HG02678 (cell line): ENCODE data around the gene DTWD2.
A peak's percentile ranks its signal among the peaks of the same experiment; 100 is the strongest.

ENCODE experiments used
- ATAC-seq: cut with Tn5 transposase; IDR thresholded peaks from one replicate; pipeline ENCODE4 v1.9.1; 2021; ENCODE audit warnings: mild to moderate bottlenecking, moderate library complexity; ENCODE audit not compliant: unreplicated experiment

DTWD2 gene, protein sequence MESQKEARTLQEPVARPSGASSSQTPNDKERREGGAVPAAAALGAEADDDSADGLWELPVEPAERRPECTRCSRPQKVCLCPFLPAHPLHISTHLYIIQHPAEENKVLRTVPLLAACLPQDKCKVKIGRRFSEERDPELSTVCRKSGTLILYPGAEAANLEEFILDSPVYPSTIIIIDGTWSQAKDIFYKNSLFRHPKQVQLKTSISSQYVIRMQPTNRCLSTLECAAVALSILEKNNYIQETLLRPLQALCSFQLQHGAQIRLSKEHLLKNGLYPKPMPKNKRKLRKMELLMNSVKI

GRCh38 chr5:118987988-118988865, at the start of gene DTWD2:
Gene DTWD2, minus strand, starts transcription at chr5:118988547. Its CDS starts 36 bp downstream, at chr5:118988511.
- ATAC-seq = peak; percentile 94

- no peak for ATAC-seq
Observed at GRCh38 chr5:119037496-119038215, 49.3 kb upstream of the DTWD2 start.

DNA sequence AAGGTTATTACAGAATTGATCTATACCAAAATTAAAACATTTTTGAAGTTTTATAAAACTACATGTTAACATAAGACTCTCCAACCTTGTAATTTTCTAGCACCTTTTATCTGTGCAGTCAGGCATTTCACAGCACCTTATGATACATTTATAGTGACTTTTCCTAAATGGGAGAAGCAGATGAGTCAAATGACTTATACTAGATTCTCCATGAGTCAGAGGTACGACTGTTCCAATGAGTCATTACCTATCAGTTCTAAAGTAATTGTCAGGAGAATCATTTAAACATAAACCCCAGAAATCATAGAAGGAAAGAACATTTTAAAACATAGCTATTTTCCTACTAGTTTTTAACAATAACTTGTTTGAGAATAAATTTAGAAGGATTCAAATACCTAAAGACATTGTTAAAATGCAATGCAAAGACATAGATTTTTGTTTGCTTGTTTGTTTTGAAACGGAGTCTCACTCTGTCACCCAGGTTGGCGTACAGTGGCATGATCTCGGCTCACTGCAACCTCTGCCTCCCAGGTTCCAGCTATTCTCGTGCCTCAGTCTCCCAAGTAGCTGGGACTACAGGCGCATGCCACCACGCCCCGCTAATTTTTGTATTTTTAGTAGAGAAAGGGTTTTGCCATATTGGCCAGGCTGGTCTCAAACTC, 47.9 kb upstream of the DTWD2 start:
- ATAC-seq = no peak

DNA sequence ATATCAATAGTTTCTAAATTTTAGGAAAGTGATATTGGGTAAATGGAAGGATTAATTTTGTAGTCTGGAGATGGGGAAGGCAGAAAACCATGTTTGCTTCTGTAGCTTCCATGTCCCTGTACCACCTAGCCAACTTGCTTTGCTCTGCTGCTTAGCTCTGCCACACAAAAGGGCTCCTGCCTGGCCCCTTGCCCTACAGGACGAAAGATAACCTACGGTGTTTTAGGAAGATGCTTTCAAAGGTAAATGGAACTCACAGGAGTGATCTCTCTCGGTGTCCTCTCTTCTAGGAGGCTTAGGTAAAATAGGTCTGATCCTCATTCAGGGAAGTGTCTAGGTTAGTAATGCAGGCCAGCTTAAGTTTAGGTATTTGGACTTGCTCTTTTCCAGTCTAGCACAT, 44.8 kb upstream of the DTWD2 start:
- no peak for ATAC-seq

GRCh38 chr5:119032656-119033055, 44.3 kb upstream of the DTWD2 start:
- ATAC-seq = peak; percentile 32

DNA sequence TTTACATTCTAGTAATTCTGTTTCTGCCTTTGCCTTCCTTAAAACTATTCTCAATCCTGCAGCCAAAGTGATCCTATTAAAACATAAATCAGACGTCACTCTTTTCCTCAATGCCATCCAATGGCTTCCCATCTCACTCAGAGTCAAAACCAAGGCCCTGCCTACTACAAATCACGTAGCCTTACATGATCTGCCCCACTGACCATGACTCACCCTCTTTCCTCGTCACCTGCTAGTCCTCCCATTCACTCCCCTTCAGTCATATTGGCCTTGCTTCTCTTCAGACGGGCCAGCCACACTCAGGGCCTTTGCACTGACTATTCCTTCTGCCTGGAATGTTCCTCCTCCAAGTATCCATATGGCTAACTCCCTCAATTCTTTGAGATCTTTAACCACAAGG, 43.6 kb upstream of the DTWD2 start:
- peak; percentile 34 for ATAC-seq

GRCh38 chr5:119031011-119031886, 42.9 kb upstream of the DTWD2 start:
- ATAC-seq = peak; percentile 89

DNA sequence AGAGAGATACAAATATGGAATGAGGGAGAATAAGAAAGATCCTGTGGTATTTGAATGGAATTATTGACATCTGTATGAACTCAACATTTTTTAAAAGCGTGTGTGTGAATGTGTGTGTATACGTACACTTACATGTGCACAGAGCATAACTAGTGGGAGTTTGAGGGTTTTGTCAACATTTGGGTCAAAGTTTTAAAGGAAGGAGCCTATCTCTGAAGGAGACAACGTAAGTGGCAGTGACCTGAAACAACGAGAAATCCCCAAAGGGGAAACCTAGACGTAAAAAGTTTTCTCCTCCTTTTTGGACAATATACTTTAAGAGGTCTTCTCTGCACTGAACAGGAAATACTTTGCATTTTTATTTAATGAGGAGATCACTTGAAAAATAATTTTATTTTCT, 40.2 kb upstream of the DTWD2 start:
- no peak for ATAC-seq

DNA sequence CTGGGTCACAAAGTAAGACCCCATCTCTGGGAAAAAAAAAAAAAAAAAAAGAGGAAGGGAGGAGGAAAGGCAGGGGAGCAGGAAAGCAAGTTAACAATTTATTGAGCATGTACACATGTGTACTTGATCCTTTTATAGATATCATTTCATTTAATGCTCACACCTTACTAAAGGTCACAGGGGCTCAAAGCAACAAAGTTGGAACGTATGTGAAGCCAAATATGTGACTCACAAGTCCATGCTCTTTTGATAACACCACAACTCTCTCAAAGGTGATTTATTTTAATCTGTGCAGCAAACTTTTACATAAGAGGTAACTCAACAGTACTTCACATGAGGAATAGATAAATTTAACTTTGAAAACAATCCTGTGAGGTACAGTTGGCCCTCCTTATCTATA, 34.4 kb upstream of the DTWD2 start:
- ATAC-seq = no peak

- peak; percentile 74 for ATAC-seq
Observed at GRCh38 chr5:119022017-119022745, 33.8 kb upstream of the DTWD2 start.

GRCh38 chr5:119021149-119021732, 32.9 kb upstream of the DTWD2 start:
- no peak for ATAC-seq

DNA sequence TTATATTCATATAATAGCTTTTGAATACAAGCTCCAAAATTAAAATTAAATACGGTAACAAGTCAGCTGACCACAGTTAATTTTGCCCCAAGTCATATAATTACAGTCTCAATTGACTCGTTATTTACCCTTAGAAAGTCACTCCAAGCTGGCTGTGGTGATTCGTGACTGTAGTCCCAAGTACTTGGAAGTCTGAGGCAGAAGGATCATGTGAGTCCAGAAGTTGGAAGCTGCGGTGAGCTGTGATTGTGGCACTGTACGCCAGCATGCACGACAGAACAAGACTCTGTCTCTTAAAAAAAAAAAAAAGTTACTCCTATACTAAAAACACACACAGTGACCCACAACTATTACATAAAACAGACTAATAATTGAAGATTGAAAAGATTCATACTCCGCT, 31.6 kb upstream of the DTWD2 start:
- no peak for ATAC-seq

DNA sequence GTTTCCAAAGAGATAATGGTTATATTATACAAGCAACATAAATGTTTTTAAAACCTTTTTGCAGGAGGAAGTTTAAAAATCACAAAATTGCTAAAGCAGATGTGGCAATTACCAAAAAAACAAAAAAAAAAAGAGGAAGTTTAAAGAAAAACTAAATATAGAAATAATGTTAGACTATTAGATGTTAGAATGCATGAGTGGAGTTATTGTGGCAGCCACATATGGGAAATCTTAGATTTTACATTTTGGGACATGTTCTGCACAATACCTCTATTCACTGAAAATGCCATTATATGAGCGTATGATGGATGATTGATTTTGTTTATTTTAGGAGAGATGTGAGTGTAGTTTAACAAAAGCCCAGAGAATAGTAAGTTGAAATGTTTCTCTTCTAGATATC, 31.2 kb upstream of the DTWD2 start:
- no peak for ATAC-seq

GRCh38 chr5:119017994-119018393, 29.6 kb upstream of the DTWD2 start:
- ATAC-seq = no peak

DNA sequence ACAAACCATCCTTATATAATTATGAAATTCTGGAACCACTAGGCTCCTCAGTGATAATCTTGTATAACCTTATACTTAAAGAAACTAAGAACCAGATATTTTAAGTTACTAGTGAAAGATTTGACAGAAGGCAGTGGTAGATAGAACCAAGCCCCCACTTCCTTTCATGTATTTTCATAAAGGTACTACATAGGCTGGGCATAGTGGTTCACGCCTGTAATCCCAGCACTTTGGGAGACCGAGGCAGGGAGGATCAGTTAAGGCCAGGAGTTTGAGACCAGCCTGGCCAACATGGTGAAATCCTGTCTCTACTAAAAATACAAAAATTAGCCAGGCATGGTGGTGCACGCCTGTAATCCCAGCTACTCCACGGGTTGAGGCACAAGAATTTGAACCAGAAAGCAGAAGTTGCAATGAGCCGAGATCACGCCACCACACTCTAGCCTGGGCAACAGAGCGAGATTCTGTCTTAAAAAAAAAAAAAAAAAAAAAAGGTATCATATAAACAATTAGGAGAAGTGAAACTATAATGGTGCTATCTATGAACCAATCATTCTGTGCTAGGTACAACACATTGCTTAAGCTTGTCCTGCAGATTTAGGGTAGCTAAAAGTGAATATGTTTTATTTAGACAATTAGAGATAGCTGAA, 27.9 kb upstream of the DTWD2 start:
- peak; percentile 88 for ATAC-seq

DNA sequence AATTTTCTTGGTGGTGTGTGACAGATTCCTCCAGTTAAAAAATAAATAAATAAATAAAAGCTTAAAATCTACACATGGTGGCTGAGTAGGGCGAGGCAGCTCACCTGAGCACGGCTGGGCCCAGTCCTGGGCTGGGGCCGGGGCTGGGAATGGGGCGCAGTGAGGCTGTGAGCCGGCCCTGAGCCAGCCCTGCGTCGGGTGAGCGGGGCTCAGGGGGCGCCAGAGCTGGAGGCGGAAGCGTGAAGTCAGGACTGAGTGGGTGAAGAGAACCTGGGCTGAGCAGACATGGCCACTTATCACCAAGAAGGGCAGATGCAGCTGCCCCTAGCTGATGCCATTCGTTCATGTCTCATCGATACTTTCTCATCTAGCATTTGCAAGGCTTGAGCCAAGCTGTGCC, 22.8 kb upstream of the DTWD2 start:
- no peak for ATAC-seq

GRCh38 chr5:119010206-119010605, 21.9 kb upstream of the DTWD2 start:
- ATAC-seq = no peak

DNA sequence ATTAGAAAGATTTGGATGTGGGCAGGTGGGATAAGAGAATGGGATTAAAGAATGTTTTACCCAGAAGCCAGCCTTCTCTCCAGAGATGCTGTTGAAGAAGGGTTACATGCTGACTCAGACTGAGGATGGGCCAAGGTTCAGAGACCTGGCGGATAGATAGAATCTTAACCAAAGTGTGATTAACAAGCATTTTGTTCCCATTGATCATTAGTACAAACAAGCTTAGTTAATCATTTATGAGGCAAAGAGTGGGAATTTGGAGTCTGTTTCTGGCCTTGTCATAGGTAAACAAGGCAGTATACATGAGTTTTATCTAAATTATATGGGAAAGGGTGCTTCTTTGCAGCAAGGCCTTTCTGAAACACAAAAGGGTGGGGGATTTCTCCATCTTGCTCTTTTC, 20.8 kb upstream of the DTWD2 start:
- no peak for ATAC-seq

DNA sequence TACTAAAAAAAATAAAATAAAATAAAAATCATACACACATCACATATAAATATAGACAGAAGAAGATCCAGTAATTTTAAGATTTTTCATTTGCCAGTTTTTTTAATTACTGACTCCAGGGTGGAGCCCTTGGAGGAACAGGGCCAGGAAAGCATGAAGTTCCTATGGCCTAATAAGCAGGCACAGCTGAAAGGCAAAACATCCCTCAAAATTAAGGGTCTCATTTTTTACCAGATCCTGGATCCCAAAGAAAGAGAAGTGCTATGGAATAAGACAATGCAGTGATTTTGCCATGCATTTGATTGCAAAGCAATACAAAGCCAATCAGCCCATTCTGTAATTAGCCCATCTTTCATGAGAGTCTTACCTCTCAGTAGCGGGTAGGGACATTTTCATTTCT, 11.3 kb upstream of the DTWD2 start:
- ATAC-seq = no peak
